ENCODE results near the gene SPARCL1.

The SPARCL1 gene

GRCh38 chr4:87502580-87503238, 26.5 kb downstream of the SPARCL1 start:
- peak; percentile 56 for DNase-seq
- no peak for TF ChIP-seq CTCF (IDR thresholded peaks at IDR 0.05; ENCODE audit: low read depth, low read length)
- no peaks in the 10 kb centered on the region for H3K27me3 ChIP-seq
- no peak overlapping the region for H3K4me3 ChIP-seq (ENCODE audit: low read depth, low read length)
- no peaks in the 10 kb centered on the region for H3K36me3 ChIP-seq
- no peaks in the 10 kb centered on the region for H3K9me3 ChIP-seq
- peaks cover 22% of the 10 kb centered on the region for H3K4me1 ChIP-seq

GRCh38 chr4:87500092-87500462, 29.1 kb downstream of the SPARCL1 start:
- Histone ChIP-seq H3K4me3 (ENCODE audit: low read depth, low read length) (no peak overlapping the region), H3K36me3 (no peaks in the 10 kb centered on the region), H3K27me3 (no peaks in the 10 kb centered on the region), H3K9me3 (no peaks in the 10 kb centered on the region), H3K4me1 (peaks cover 22% of the 10 kb centered on the region)
- no peak for DNase-seq
- no peak for TF ChIP-seq CTCF (IDR thresholded peaks at IDR 0.05; ENCODE audit: low read depth, low read length)

GRCh38 chr4:87499403-87500091, 29.6 kb downstream of the SPARCL1 start:
- no peak for TF ChIP-seq CTCF (IDR thresholded peaks at IDR 0.05; ENCODE audit: low read depth, low read length)
- Histone ChIP-seq H3K4me1 (peaks cover 22% of the 10 kb centered on the region), H3K27me3 (no peaks in the 10 kb centered on the region)

GRCh38 chr4:87498446-87498900, 30.7 kb downstream of the SPARCL1 start:
- H3K27me3 ChIP-seq, result no peaks in the 10 kb centered on the region
- H3K4me3 ChIP-seq (ENCODE audit: low read depth, low read length), result no peak overlapping the region
- no peak for TF ChIP-seq CTCF (IDR thresholded peaks at IDR 0.05; ENCODE audit: low read depth, low read length)
- DNase-seq, result no peak
- no peaks in the 10 kb centered on the region for H3K36me3 ChIP-seq
- H3K4me1 ChIP-seq, result peaks cover 22% of the 10 kb centered on the region
- H3K9me3 ChIP-seq, result no peaks in the 10 kb centered on the region

More at GRCh38 chr4:87499403-87500091, 29.6 kb downstream of the SPARCL1 start:
- H3K4me3 ChIP-seq (ENCODE audit: low read depth, low read length), result peak overlapping the region; percentile 28
- no peaks in the 10 kb centered on the region for H3K9me3 ChIP-seq
- no peak for DNase-seq
- no peaks in the 10 kb centered on the region for H3K36me3 ChIP-seq

- no peak for DNase-seq
- Histone ChIP-seq H3K27me3 (no peaks in the 10 kb centered on the region), H3K4me1 (peaks cover 16% of the 10 kb centered on the region), H3K9me3 (no peaks in the 10 kb centered on the region), H3K4me3 (ENCODE audit: low read depth, low read length) (no peak overlapping the region), H3K36me3 (no peaks in the 10 kb centered on the region)
- no peak for TF ChIP-seq CTCF (IDR thresholded peaks at IDR 0.05; ENCODE audit: low read depth, low read length)
Observed at GRCh38 chr4:87497578-87497977, 31.6 kb downstream of the SPARCL1 start.

GRCh38 chr4:87497159-87497558, 32.0 kb downstream of the SPARCL1 start:
- Histone ChIP-seq H3K4me1 (peaks cover 12% of the 10 kb centered on the region), H3K27me3 (no peaks in the 10 kb centered on the region), H3K9me3 (no peaks in the 10 kb centered on the region), H3K4me3 (ENCODE audit: low read depth, low read length) (no peak overlapping the region), H3K36me3 (no peaks in the 10 kb centered on the region)
- peak; percentile 73 for TF ChIP-seq CTCF (IDR thresholded peaks at IDR 0.05; ENCODE audit: low read depth, low read length)
- DNase-seq, result no peak
